GM12875 (cell line): Measurements from ENCODE around the gene TMEM18.

Source experiments
- H3K4me3 ChIP-seq: one replicate; pipeline ENCODE4 v1.5.1; 2011; ENCODE audit warnings: low read depth, low read length, control low read depth
- TF ChIP-seq, protein P1 (sequence below): IDR thresholded peaks from 2 replicates; pipeline ENCODE4 v1.5.1; 2011; ENCODE audit warnings: low read depth, mild to moderate bottlenecking, control low read depth, inconsistent platforms, low read length, moderate library complexity, borderline replicate concordance; ENCODE audit not compliant: insufficient read depth

The TMEM18 gene

GRCh38 chr2:648476-649424 lies 28.5 kb downstream of the TMEM18 start:
- H3K4me3 ChIP-seq: no peak overlapping the region
- TF ChIP-seq, protein P1, sequence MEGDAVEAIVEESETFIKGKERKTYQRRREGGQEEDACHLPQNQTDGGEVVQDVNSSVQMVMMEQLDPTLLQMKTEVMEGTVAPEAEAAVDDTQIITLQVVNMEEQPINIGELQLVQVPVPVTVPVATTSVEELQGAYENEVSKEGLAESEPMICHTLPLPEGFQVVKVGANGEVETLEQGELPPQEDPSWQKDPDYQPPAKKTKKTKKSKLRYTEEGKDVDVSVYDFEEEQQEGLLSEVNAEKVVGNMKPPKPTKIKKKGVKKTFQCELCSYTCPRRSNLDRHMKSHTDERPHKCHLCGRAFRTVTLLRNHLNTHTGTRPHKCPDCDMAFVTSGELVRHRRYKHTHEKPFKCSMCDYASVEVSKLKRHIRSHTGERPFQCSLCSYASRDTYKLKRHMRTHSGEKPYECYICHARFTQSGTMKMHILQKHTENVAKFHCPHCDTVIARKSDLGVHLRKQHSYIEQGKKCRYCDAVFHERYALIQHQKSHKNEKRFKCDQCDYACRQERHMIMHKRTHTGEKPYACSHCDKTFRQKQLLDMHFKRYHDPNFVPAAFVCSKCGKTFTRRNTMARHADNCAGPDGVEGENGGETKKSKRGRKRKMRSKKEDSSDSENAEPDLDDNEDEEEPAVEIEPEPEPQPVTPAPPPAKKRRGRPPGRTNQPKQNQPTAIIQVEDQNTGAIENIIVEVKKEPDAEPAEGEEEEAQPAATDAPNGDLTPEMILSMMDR: no peak

DNA sequence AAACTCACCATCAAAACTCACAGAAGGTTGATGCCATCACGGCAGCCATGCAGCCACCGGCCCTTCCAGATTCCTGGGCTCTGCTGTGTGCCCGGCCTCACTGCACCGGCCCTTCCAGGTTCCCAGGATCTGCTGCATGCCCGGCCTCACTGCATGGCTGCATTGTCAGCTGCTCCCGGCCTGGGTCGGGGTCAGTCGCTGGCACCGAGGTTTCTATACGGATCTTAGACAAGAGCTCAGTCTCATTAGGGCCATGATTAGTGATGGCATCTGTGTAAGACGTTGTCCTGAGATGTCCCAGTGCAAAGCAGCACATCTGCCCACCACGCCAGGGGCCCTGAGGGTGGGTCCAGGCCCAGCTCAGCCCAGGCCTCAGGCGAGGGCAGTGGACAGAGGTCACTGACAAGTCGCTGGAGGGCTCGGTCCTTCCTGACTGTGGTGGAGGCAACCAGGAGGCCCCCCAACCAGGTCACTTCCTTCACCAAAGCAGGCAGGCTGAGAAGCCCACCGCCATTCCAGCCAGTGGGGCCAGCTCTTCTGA lies 29.4 kb downstream of the TMEM18 start:
- TF ChIP-seq, protein P1: no peak
- H3K4me3 ChIP-seq: no peak overlapping the region

DNA sequence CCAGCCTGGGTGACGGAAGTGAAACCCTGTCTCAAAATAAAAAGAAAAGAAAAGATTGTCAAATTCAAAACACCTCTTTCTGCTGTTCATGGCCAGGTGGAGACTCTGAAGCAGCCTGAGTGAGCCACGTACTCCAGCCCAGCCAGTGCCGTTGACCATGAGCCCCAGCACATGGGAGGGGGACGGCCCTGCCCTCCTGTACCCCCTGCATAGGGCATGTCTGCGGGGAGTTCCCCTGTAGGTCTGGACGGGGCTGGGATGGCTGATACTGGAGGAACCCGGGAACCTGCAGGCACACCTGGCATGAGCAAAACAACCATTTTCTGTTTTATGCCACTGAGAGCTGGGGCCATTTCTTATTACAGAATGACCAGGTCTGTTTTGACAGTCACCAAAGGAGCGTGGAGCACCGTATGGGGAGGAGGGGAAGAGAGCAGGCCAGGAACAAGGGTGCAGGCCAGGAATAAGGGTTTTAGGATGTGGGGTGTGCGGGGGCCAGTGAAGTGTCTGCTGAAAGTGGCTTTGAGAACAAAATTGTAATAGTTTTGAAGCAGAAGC lies 30.1 kb downstream of the TMEM18 start:
- H3K4me3 ChIP-seq: no peak overlapping the region
- TF ChIP-seq, protein P1: no peak

DNA sequence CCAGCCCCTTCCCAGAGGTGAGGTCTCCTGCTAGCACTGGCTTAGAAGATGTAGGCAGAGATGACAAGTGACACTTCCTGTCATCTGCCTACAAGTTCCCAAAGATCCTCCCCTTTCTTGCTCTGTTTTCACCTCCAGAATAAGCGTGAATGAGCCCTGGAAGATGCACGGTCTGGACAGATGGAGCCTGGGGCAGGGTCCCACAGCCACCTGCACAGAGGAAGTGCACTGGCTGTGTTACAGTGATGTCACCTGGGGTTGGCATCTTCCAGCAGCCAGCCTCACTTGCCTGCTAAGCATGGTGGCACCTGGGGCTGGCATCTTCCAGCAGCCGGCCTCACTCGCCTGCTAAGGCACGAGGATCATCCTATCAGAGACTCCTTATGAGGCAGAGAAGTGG lies 32.3 kb downstream of the TMEM18 start:
- H3K4me3 ChIP-seq: no peak overlapping the region
- TF ChIP-seq, protein P1: no peak

DNA sequence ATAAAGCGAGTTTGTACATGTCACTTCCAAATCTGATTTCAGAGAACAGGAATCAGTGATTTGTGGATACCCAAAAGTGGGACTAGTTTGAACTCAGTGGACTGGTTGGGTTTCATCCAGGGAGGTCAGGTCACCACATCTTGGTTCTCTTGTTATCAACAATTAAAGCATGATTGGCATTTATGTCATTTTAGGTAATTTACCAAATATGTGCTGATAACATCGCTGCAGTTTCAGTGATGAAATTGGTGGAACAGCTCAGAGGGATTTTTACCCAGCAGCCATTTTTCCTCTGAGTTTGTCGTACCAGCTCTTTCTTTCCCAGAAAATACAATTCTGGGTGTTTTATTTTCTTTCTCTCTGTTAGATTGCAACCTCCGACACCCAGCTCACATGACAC lies 33.4 kb downstream of the TMEM18 start:
- no peak overlapping the region for H3K4me3 ChIP-seq
- TF ChIP-seq, protein P1: no peak

- TF ChIP-seq, protein P1: no peak
- no peak overlapping the region for H3K4me3 ChIP-seq
Measured at GRCh38 chr2:643334-643733, 33.9 kb downstream of the TMEM18 start.
